HK-2 (cell line): ENCODE measurements around the gene OR2M7.
"Not testable (repeated sequence)": the region's sequence is repeated elsewhere in the genome, so short reads cannot be mapped to it uniquely, and the experiment has no call there.

Experiments used
- DNase-seq: peaks from one replicate; pipeline ENCODE4 v3.0.0-alpha.2; 2018; ENCODE audit not compliant: unreplicated experiment

The OR2M7 gene

GRCh38 chr1:248324468-248324867 is at the start of gene OR2M7:
Gene OR2M7, minus strand, starts transcription at chr1:248324568. Its CDS starts 0 bp downstream, at chr1:248324568.
- DNase-seq = no peak

GRCh38 chr1:248373761-248374160 is 49.4 kb upstream of the OR2M7 start:
- DNase-seq = no peak

- no peak for DNase-seq
Measured at GRCh38 chr1:248372394-248372793, 48.0 kb upstream of the OR2M7 start.

- DNase-seq = no peak
Measured at GRCh38 chr1:248366609-248367008, 42.2 kb upstream of the OR2M7 start.

GRCh38 chr1:248361121-248361715 is 36.9 kb upstream of the OR2M7 start, which contains the start of gene OR2T4:
Gene OR2T4, plus strand, starts transcription at chr1:248361665. Its CDS starts 0 bp downstream, at chr1:248361665.
- DNase-seq = no peak

GRCh38 chr1:248359415-248359814 is 35.0 kb upstream of the OR2M7 start:
- DNase-seq = no peak

GRCh38 chr1:248348475-248348874 is 24.1 kb upstream of the OR2M7 start, which contains the start of gene OR14C36:
Gene OR14C36, plus strand, starts transcription at chr1:248348775. Its CDS starts 0 bp downstream, at chr1:248348775.
- DNase-seq = no peak

- no peak for DNase-seq
Measured at GRCh38 chr1:248343451-248343850, 19.1 kb upstream of the OR2M7 start.

GRCh38 chr1:248316796-248317195 is 7.6 kb downstream of the OR2M7 start:
- no peak for DNase-seq

- DNase-seq = not testable (repeated sequence)
Measured at GRCh38 chr1:248306740-248307139, 17.6 kb downstream of the OR2M7 start.

GRCh38 chr1:248306103-248306502 is 18.3 kb downstream of the OR2M7 start:
- DNase-seq = no peak

- DNase-seq = not testable (repeated sequence)
Measured at GRCh38 chr1:248305672-248306071, 18.7 kb downstream of the OR2M7 start.

- DNase-seq = no peak
Measured at GRCh38 chr1:248303324-248303723, 21.0 kb downstream of the OR2M7 start, which contains the start of gene OR2T12. Gene OR2T12, minus strand, starts transcription at chr1:248303424. Its CDS starts 7,846 bp downstream, at chr1:248295578.

GRCh38 chr1:248288391-248288790 is 36.0 kb downstream of the OR2M7 start:
- no peak for DNase-seq

- DNase-seq = no peak
Measured at GRCh38 chr1:248277876-248278275, 46.5 kb downstream of the OR2M7 start, which contains the start of gene OR2T33. Gene OR2T33, minus strand, starts transcription at chr1:248277976. Its CDS starts 4,162 bp downstream, at chr1:248273814.
